ENCODE data around the gene CFD.

Gene CFD

GRCh38 chr19:892243-892893 lies 32.9 kb downstream of the CFD start:
- no peak for DNase-seq

GRCh38 chr19:892894-893689 lies 33.6 kb downstream of the CFD start, which contains the start of the genes MED16 and RNU6-9:
MED16 (minus strand) TSS chr19:893187; CDS start chr19:891131, 2,056 bp downstream.
RNU6-9 (plus strand) TSS chr19:893484.
- peak; percentile 83 for DNase-seq

- no peak for DNase-seq
These were observed 37.0 kb downstream of the CFD start for GRCh38 chr19:896434-896833.

- no peak for DNase-seq
These were observed 37.5 kb downstream of the CFD start for GRCh38 chr19:896999-897398.

GRCh38 chr19:897442-898039 lies 38.1 kb downstream of the CFD start:
- no peak for DNase-seq

GRCh38 chr19:898663-899062 lies 39.2 kb downstream of the CFD start:
- no peak for DNase-seq

- DNase-seq: no peak
These were observed 40.0 kb downstream of the CFD start for GRCh38 chr19:899336-900042.

- no peak for DNase-seq
These were observed 40.5 kb downstream of the CFD start for GRCh38 chr19:900043-900301.

GRCh38 chr19:900302-901111 lies 41.0 kb downstream of the CFD start:
- no peak for DNase-seq

GRCh38 chr19:901216-902092 lies 42.0 kb downstream of the CFD start:
- no peak for DNase-seq

- DNase-seq: no peak
These were observed 42.6 kb downstream of the CFD start for GRCh38 chr19:902093-902370.

GRCh38 chr19:902446-903226 lies 43.2 kb downstream of the CFD start:
- DNase-seq: no peak

- DNase-seq: no peak
These were observed 43.9 kb downstream of the CFD start for GRCh38 chr19:903266-903797.

GRCh38 chr19:904545-904944 lies 45.1 kb downstream of the CFD start:
- no peak for DNase-seq

- DNase-seq: no peak
These were observed 47.0 kb downstream of the CFD start for GRCh38 chr19:906480-906879.

GRCh38 chr19:907183-907853 lies 47.9 kb downstream of the CFD start:
- DNase-seq: no peak

- no peak for DNase-seq
These were observed 52.0 kb downstream of the CFD start for GRCh38 chr19:911197-912033.

- DNase-seq: no peak
These were observed 53.0 kb downstream of the CFD start for GRCh38 chr19:912181-913079.

Data from activated effector memory CD4-positive, alpha-beta T cell treated with Interleukin-2 at 50 U/mL for 16 hours (primary cell).